SKM-1 treated with dmso at 0.1 percent for 144 hours (cell line): ENCODE measurements around the gene CCDC152.

Experiments used
- DNase-seq: peaks from one replicate; lab custom pipeline; 2025; ENCODE audit not compliant: unreplicated experiment; lab: John Stamatoyannopoulos, UW

Gene CCDC152

DNA sequence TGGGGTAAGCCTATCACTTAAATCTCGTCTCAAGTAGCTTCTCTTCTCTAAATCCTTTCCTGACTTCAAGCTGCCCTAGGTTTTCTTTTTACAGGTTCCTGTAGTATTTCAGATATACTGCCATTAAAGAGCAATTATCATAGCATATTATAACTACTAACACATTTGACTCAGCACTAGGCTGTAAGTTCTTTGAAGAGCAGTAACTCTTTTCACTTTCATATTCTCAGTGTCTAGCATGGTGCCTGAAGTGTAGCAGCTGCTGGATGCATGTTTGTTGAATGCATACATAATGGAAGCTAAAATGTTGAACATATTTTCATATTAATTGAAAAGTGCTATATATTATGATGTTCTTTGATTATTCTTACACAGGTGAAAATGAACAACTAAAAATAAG, 22.5 kb downstream of the CCDC152 start:
- no peak for DNase-seq

DNA sequence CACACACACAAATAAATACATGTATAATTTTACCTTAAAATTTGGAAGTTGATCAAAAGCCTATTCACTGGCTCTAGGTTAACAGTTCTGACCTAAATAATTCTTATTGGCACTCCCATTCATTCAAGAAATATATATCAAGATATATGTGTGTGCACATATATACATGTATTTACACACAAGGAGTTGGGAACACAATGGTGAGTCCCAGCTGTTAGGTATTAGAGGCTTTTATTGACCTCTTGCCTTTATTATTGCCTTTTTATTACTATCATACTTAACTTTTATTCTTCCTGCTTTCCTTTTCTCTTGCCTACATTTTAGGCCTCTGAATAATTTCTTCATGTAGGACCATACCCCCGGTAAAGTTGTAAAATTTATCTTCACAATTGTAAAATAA, 25.0 kb downstream of the CCDC152 start:
- DNase-seq: no peak

DNA sequence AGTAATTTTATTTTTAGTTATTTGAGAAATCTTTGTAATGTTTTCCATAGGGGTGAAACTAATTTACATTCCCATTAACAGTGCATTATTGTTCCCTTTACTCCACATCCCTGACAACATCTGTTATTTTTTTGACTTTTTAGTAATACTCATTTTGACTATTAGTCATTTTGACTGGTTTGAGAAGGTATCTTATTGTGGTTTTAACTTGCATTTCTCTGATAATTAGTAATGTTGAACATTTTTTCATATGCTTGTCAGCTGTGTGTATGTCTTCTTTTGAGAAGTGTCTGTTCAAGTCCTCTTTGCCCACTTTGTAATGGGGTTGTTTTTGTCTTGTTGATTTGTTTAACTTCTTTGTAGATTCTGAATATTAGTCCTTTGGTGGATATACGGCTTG, 27.5 kb downstream of the CCDC152 start:
- DNase-seq: no peak

DNA sequence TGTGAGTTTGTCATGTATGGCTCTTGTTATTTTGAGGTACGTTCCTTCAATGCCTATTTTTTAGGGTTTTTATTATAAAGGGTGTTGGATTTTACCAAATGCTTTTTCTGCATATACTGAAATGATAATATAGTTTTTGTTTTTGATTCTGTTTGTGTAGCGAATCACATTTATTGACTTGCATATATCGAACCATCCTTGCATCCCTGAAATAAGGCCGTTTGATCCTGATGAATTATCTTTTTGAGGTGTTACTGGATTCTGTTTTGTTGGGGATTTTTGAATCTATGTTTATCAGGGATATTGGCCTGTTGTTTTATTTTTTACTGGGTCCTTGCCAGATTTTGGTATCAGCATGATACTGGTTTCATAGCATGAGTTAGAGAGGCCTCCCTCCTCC, 29.1 kb downstream of the CCDC152 start:
- no peak for DNase-seq

DNA sequence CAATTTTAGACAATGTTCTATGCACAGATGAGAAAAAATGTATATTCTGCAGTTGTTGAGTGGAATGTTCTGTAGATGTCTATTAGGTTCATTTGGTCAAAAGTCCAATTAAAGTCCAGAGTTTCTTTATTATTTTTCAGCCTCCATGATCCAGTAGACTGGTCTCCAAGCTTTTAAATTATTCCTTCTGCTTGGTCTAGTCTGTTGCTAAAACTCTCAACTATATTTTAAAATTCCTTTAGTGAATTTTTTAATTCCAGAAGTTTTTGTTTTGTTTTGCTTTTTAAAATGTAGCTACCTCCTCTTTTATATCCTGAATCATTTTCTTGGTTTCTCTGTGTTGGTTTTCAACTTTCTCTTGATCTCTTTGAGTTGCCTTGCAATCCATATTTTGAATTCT, 30.5 kb downstream of the CCDC152 start:
- no peak for DNase-seq

DNA sequence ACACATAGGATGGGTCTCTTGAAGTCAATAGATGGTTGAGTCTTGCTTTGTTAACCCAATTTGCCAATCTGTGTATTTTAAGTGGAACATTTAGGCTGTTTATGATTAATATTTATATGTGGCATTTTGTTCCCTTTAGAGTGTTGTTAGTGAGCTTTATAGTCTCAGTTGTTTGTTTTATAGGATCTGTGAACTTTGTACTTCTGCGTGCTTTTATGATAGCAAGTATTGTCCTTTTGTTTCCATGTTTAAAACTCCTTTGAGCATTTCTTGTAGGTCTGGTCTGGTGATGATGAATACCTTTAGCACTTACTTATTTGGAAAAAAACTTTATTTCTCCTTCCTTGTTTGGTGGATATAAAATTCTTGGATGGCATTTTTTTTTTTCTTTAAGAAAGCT, 31.2 kb downstream of the CCDC152 start:
- DNase-seq: no peak

DNA sequence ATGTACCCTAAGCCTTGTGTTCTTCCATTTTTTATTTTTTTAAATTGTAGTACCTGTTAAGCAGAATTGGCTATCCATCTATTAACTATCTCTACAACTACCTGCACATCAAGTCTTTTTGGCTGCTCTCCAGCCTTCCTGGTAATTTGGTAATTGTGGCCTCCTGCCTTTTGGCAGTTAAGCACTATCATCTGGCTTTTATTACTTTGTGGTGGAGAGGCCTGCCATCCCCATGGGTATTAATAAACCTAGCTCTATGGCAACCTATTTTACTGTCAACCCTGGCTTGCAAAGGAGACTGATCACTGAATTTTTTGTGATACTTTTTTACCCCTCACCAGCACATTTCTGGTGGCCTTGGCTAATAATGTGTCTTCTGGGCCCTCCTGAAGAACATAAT, 34.5 kb downstream of the CCDC152 start:
- no peak for DNase-seq

DNA sequence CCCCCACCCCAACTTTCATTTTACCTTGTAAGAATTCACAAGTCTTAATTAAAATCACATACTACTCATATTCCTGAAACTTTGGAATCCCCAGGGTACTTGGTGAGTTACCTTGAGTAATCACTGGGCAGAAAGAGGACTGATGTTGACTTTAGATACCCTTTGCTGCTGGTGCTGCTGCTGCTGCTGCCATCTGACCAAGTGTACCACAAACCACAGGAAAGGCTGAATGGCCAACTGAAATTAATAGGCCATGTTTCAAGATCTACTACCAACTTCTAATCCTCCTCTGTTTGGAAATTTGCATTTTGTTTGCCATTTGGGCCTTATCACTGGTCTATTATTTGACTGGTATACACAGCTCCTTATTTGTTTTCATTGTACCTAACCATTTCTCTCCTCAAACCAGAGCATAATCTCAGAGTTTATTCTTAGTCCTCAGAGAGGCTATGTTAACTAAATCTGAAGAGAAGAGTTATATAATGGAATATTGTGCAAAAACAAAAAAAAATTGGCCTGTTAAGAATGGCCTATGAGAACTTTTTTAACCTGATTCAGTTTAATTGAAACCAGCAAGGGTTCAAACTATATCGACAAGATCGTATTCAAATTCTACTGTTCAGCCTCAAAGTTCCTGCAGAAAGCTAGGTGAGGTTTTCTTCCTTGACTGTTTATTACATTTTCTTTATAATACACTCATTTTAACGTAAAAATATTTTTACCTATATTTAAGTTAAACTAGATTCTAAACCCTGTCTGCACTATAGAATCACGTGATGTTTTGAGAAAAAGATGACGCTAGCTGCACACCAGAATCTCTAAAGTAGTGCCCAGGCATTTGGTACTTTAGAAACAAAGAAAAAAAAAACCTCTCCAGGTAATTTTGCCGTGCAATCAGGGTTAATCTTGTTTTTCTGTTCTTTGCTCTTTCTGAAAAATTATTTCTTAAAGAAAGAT, 41.9 kb downstream of the CCDC152 start:
- no peak for DNase-seq

DNA sequence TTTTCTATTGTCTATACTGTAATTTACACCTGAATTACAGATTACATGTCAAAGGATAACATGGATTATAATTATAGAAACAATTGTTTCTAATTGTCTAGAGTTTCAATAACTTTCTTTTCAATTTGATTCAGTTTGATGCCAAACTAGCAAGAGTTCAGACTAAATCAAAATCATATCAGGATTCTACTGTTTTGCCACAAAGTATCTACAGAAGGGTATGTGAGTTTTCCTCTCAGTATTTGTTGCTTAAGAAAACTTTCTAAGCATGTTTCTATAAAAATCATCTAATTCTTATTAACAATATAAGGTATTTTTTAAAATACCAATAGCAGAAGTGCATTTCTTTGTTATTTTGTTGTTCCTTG, 42.6 kb downstream of the CCDC152 start:
- no peak for DNase-seq

DNA sequence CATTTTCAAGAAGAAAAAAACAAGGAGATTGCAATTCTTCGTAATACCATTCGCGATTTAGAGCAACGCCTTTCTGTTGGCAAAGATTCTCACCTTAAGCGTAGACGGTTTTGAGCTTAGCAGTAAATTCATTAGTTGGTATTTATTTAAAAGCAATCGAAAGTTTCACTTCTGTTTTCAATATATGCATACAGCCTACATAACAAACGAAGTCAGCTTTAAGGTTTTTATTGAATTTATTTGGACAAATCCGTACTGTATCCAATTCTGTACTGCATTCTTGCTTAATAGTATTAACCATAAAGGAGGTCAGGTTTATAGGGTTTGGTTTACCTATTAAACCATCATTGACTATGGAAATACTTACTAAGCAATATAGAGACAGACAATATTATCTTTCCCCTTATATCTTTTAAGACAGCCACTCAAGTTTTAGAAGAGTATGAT, 43.1 kb downstream of the CCDC152 start:
- DNase-seq: no peak

DNA sequence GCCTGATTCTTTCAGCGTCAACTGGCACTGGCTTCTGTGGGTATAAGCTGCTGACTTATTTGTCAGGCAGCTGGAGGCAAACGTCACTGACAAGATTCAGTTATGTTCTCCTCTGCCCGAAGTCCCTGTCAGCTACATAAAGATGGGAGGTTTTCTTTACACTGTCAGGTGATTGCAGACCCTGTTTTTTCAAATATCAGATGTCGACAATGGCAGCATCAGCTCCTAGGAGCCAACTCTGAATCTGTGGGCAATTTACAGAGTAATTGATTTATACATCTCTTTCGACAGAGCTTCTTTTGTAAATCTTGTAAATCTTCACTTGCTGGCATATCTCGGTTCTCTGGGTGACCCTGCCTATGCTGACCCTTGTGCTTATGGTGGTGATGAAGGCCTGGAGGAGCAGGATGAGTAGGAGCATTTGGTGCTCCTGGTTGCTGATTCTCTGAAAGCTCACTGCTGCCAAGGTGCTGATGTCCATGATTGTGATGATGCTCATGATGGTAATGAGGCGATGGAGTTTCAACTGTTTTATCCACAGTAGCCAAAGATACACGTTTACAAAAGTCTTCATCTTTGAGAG, 44.2 kb downstream of the CCDC152 start:
- no peak for DNase-seq

DNA sequence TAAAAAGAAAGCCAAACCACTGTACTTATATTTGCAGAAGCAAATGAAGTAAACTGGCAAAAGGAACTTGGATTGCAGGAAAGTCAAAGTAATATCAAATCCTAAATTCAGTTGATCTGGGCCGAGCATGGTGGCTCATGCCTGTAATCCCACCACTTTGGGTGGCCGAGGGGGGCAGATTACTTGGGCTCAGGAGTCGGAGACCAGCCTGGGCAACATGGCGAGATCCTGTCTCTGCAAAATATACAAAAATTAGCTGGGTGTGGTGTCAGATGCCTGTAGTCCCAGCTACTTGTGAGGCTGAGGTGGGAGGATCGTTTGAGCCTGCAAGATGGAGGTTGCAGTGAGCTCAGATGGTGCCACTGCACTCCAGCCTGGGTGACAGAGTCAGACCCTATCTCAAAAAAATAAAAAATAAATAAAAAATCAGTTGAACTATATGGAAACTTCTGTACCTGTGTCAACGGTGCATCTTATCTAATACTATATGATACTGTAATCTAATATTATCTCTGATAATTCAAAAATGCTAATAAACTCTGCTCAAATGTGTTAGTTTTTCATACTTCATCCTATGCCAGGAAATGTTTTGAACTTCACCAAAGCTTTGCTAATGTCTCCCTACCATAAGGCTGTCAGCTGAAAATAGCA, 45.0 kb downstream of the CCDC152 start:
- no peak for DNase-seq

DNA sequence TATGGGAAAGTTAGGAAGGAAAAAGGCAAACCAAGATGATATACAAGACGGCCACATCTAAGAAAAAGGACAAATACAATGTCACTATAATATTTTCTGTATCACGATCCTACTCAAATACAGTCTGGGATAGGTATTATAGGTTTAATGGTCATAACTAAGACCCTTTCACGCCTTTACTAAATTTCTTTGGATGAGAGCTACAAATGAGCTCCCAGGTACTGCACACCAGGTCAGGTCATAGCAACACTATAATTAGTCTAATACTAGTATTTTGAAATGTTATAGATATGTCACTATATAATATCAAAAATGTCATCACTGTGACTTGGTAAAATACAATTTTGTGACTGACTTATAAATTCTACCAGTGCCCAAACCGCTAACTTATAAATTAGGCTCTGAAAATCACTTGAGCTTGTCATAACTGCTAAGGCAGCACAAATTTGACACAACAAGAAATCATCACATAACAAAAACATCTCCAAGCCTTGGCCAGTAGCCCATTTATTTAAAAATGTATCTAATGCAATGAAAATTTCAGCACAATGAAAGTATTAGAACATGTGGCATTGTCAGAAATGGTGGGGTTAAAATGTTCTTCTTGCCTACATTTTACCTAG, 48.2 kb downstream of the CCDC152 start:
- DNase-seq: no peak

DNA sequence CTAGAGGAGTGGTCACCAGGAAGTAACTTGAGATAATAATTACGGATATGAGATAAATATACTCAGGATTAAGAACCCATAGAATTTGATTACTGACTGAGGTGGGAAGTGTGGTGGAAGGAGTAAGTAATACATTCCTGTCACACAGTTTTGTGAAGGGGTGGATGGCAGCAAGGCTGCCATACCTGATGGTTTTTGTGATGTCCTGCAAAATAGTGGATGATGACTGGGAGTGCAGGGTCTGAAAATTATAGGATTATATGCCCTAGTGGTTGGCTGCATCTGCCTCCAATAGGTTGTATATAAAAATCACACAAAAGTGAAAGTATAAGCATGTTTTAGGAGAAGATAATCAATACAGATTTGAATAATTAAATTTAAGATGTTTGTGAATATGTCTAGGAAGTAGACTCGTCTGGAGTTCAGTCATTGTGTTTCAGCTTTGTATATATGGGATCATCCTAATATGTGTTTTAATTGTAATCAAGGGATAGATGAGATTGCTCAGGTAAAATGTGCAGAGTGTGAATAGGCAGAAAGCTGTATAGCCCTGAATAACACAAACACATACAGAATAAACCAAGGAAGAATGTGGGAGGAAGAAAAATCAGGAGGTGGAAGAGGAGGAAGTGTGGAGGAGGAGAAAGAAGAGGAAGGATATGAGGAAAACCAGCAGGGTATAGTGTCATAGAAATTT, 49.5 kb downstream of the CCDC152 start:
- DNase-seq: no peak

DNA sequence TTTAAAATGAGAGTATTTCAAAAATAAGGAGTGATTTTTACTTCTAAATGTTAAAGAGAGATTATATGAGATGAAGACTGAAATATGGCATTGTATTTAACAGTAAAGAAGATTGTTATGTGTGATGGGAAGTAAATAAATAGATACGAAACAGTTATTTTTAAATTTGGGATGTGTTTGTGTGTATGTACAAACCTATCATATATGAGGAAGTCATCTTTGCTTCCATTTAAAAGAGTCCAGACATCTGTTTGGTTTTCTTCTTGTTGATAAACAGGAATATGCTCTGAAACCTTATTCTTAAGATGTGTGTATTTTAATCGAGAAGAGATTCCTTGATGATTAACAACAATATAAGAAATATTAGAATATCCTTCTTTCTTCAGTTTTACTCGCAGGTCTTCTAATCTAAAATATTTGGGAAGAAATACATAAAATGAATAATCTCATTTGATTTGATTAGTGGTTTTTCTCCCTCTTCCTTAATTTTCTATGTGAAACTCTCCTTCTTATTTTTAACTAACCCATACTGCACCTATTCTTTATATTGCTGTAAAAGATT, 50.2 kb downstream of the CCDC152 start:
- no peak for DNase-seq

DNA sequence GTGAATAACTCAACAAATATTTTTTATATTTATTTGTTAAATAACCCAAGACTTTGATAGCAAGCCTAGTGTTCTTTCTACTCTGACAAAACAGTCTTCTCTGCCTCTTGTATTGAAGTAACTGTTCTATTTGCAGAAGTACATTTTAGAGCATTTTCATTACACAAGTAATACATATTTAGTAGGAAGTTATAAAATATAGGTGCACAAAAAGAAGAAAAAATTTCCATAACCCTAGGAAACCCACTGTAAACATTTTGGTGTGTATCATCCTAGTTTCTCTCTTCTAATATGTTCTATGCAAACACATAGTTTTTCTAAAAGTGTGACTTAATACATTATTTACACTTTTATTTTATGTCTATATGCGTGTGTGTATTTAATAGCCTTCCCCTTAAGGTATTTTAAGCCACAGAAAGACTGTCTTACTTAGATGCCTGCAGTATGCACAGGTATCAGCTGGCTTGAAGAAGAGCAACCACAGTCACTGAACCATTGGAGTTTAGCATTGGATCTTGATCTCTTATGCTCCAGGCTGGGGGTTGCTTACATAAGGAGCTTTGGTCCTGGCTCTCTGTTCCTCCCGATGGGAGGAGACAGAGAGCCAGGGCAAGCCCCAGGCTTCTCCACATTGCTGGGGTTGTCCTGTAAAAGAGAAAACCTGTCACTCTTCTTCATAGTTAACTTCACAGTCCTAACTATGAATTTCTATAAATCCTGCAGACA, 51.3 kb downstream of the CCDC152 start:
- DNase-seq: no peak

DNA sequence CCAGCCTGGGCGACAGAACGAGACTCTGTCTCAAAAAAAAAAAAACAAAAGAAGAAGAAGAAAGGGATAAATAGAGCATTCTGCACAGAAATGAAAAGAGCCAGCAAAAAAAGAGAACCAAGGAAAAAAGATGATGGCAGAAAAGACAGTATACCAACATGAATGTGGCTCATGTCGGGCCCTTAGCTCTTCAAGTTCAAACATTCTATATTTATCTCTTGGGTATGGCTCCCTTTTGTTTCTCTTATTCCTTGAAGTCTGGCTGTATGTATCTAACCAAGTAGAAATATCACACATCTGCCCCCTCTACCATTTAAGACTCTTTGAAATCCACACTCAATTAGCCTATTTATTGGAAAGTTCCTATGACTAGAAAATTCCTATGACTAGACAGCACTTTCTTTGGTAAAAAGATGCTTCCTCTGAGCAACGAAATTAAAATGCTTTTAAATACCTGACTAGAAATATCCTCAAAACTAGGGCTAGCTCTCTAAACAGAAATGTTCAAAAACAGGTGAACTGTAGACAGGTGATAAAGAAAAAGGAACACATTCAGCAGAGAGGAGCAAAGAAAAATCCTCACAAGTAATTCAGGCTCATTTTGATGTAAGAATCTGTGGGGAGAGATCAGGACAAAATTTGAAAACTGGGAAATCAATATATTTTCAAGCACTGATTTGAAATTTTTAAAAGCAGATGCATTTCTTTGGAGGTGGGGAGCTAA, 52.4 kb downstream of the CCDC152 start:
- no peak for DNase-seq

DNA sequence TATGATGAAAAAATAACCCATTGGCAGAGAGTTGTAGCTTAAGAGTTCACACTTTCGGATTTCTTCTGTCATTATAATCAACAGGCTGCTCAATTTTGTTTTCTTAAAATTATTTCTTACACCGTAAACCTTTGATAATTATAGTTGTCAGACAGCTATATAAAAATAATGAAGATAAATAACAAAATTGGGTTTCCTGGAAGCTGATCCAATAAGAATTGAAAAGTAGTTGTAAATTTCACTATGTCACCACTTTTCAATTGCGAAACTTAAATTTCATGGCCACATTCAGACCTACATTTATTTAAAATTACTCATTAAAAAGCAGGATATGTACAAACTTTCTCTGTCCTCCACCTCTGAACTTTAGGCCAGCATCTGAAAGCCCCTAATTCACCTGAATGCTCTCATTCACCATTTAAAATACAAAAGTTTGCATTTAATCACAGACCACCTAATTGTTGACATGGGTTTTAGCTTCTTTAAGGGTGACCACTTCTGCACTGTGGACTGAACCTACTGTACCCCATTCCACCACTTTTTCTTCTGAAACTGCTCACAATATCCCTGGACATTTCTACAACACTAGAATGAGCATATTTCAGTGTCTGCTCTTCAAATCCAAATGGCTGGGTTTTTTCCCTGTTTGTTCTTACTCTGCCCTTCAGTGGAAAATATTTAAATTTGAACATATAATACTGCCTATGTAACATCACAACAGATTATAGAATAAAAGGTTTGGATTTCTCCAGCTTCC, 54.4 kb downstream of the CCDC152 start:
- no peak for DNase-seq
